ENCODE measurements around the gene C17orf107. TPM values are rescaled to one million over a fixed set of nuclear protein-coding genes. Genes with fewer than 3 reads are reported as not detected.

Gene C17orf107
- total RNA-seq, 2 donors from 2014 or later: 0.74 to 1.8 TPM

- no peak for TF ChIP-seq CTCF (IDR thresholded peaks at IDR 0.05)
- intact Hi-C loops (cut with DNase I): no loop called here
Measured at GRCh38 chr17:4928881-4929280, 29.5 kb downstream of the C17orf107 start.

GRCh38 chr17:4931963-4932362, 32.6 kb downstream of the C17orf107 start, which contains the start of gene GP1BA:
TSS of gene GP1BA (plus strand) at chr17:4932277. CDS start at chr17:4932605, 328 bp downstream.
- no peak for TF ChIP-seq CTCF (IDR thresholded peaks at IDR 0.05)
- Histone ChIP-seq H3K4me1 (no peaks in the 10 kb centered on the region), H3K27me3 (no peaks in the 10 kb centered on the region), H3K27ac (no peak within 1 kb of the TSS), H3K9me3 (no peaks in the 10 kb centered on the region), H3K36me3 (no peaks in the 10 kb centered on the region), H3K9ac (ENCODE audit: low read depth in 2 of 2, low read length in 2 of 2) (no peak within 1 kb of the TSS), H3K4me3 (no peak within 1 kb of the TSS)
- DNase-seq: no peak
- intact Hi-C loops (cut with DNase I): no loop called here

More at GRCh38 chr17:4928881-4929280, 29.5 kb downstream of the C17orf107 start:
- no peak overlapping the region for H3K4me3 ChIP-seq
- H3K9ac ChIP-seq (ENCODE audit: low read depth in 2 of 2, low read length in 2 of 2): no peak overlapping the region
- no peaks in the 10 kb centered on the region for H3K9me3 ChIP-seq
- H3K36me3 ChIP-seq: no peaks in the 10 kb centered on the region
- no peaks in the 10 kb centered on the region for H3K4me1 ChIP-seq
- H3K27me3 ChIP-seq: no peaks in the 10 kb centered on the region
- DNase-seq: no peak
- no peak overlapping the region for H3K27ac ChIP-seq

GRCh38 chr17:4932756-4933155, 33.4 kb downstream of the C17orf107 start:
- no peaks in the 10 kb centered on the region for H3K4me1 ChIP-seq
- intact Hi-C loops (cut with DNase I): no loop called here
- no peak for DNase-seq

GRCh38 chr17:4933646-4934045, 34.3 kb downstream of the C17orf107 start:
- Histone ChIP-seq H3K27me3 (no peaks in the 10 kb centered on the region), H3K36me3 (peaks cover 9% of the 10 kb centered on the region), H3K4me1 (peaks cover 3% of the 10 kb centered on the region), H3K9me3 (no peaks in the 10 kb centered on the region), H3K4me3 (no peak overlapping the region), H3K9ac (ENCODE audit: low read depth in 2 of 2, low read length in 2 of 2) (no peak overlapping the region), H3K27ac (no peak overlapping the region)
- no peak for DNase-seq
- no peak for TF ChIP-seq CTCF (IDR thresholded peaks at IDR 0.05)
- intact Hi-C loops (cut with DNase I): no loop called here

More at GRCh38 chr17:4932756-4933155, 33.4 kb downstream of the C17orf107 start:
- peaks cover 4% of the 10 kb centered on the region for H3K36me3 ChIP-seq
- no peak overlapping the region for H3K4me3 ChIP-seq
- H3K9ac ChIP-seq (ENCODE audit: low read depth in 2 of 2, low read length in 2 of 2): no peak overlapping the region
- H3K9me3 ChIP-seq: no peaks in the 10 kb centered on the region
- TF ChIP-seq CTCF (IDR thresholded peaks at IDR 0.05): no peak
- no peaks in the 10 kb centered on the region for H3K27me3 ChIP-seq
- no peak overlapping the region for H3K27ac ChIP-seq

- H3K27ac ChIP-seq: no peak overlapping the region
- no peak overlapping the region for H3K4me3 ChIP-seq
- TF ChIP-seq CTCF (IDR thresholded peaks at IDR 0.05): no peak
- DNase-seq: no peak
- H3K4me1 ChIP-seq: peaks cover 7% of the 10 kb centered on the region
- H3K27me3 ChIP-seq: no peaks in the 10 kb centered on the region
- peaks cover 9% of the 10 kb centered on the region for H3K36me3 ChIP-seq
- intact Hi-C loops (cut with DNase I): no loop called here
- no peaks in the 10 kb centered on the region for H3K9me3 ChIP-seq
- peak overlapping the region in 1 of 2 donors; percentile 51 for H3K9ac ChIP-seq (ENCODE audit: low read depth in 2 of 2, low read length in 2 of 2)
Measured at GRCh38 chr17:4934173-4934979, 35.0 kb downstream of the C17orf107 start.
